Fibroblast of lung (primary cell): ENCODE data around the gene RBL2. TPM values are rescaled to one million over a fixed set of nuclear protein-coding genes. Genes with fewer than 3 reads are reported as not detected.
"Not testable (repeated sequence)": the region's sequence is repeated elsewhere in the genome, so short reads cannot be mapped to it uniquely, and the experiment has no call there.

Experiments used
- DNase-seq, 2 donors: peaks; one replicate each; pipeline versions ENCODE4 v3.0.0 to v3.0.0-alpha.2; 2010; ENCODE audit warnings: low read depth in 2 of 2
- H2AFZ ChIP-seq: 2 replicates; pipeline ENCODE4 v1.5.1; 2012; ENCODE audit warnings: low read length, control low read depth, inconsistent platforms
- H3K27ac ChIP-seq: 2 replicates; pipeline ENCODE4 v1.5.1; 2011; ENCODE audit warnings: low read length, control low read depth; ENCODE audit not compliant: insufficient read depth
- H3K27me3 ChIP-seq: 2 replicates; pipeline ENCODE4 v1.5.1; 2011; ENCODE audit warnings: mild to moderate bottlenecking, low read length; ENCODE audit not compliant: control insufficient read depth, insufficient read depth
- H3K36me3 ChIP-seq: 2 replicates; pipeline ENCODE4 v1.5.1; 2011; ENCODE audit warnings: low read length; ENCODE audit not compliant: control insufficient read depth, insufficient read depth
- H3K4me1 ChIP-seq: 2 replicates; pipeline ENCODE4 v1.5.1; 2011; ENCODE audit warnings: low read length; ENCODE audit not compliant: control insufficient read depth, insufficient read depth; ENCODE audit errors: extremely low read depth
- H3K4me2 ChIP-seq: 2 replicates; pipeline ENCODE4 v1.5.1; 2011; ENCODE audit warnings: low read length, control low read depth; ENCODE audit not compliant: insufficient read depth; ENCODE audit errors: extremely low read depth
- H3K4me3 ChIP-seq, 4 experiments: fragments of 200-600 bp in 1 of 4; sonication (generic) in 1 of 4; replicated peaks in 1 of 4; 2 replicates each; pipeline ENCODE4 v1.5.1; 2011 to 2016; ENCODE audit warnings: low read length in 4 of 4, low read depth in 3 of 4, mild to moderate bottlenecking in 3 of 4, control low read depth in 2 of 4, inconsistent platforms in 1 of 4, mixed read lengths in 1 of 4; ENCODE audit not compliant: insufficient read depth in 1 of 4; ENCODE audit errors: control extremely low read depth in 1 of 4
- H3K79me2 ChIP-seq: 2 replicates; pipeline ENCODE4 v1.5.1; 2012; ENCODE audit warnings: mild to moderate bottlenecking, low read length, inconsistent platforms; ENCODE audit not compliant: control insufficient read depth, insufficient read depth
- H3K9ac ChIP-seq: 2 replicates; pipeline ENCODE4 v1.5.1; 2011; ENCODE audit warnings: mild to moderate bottlenecking, low read length, control low read depth; ENCODE audit not compliant: insufficient read depth
- H3K9me3 ChIP-seq: 2 replicates; pipeline ENCODE4 v1.5.1; 2012; ENCODE audit warnings: low read depth, low read length; ENCODE audit not compliant: control insufficient read depth, insufficient read depth
- H4K20me1 ChIP-seq: 2 replicates; pipeline ENCODE4 v1.5.1; 2011; ENCODE audit warnings: low read length; ENCODE audit not compliant: control insufficient read depth, insufficient read depth; ENCODE audit errors: extremely low read depth
- CTCF ChIP-seq, 2 donors: IDR thresholded peaks in 1 of 2; conservative IDR thresholded peaks in 1 of 2; 1 replicate in 1 of 2; 2 replicates in 1 of 2; pipeline ENCODE4 v1.5.1; 2011 to 2012; ENCODE audit warnings: low read length in 2 of 2, control low read depth in 1 of 2, inconsistent platforms in 1 of 2, low read depth in 1 of 2, mild to moderate bottlenecking in 1 of 2
- EZH2 ChIP-seq: IDR thresholded peaks from 2 replicates; pipeline ENCODE4 v1.5.1; 2012; ENCODE audit warnings: low read length, control low read depth, mild to moderate bottlenecking; ENCODE audit errors: missing control alignments
- polyA plus RNA-seq, 2 donors: library from polyadenylated mRNA; depleted of rRNA in 1 of 2; stranded (reverse) in 1 of 2; unstranded in 1 of 2; fragments of >200 nt; gene quantifications; 2 replicates each; pipeline ENCODE4 v1.2.1, GENCODE V29; 2011 to 2012; ENCODE audit warnings: missing spikeins in 1 of 2
- total RNA-seq: library from RNA; depleted of rRNA; stranded (reverse); fragments of >200 nt; gene quantifications from 2 replicates; pipeline ENCODE4 v1.2.1, GENCODE V29; 2014

Gene RBL2
- total and polyA plus RNA-seq, 2 donors (not counting 1 experiment from before 2014, with no cell fraction given): 47.7 to 48.2 TPM

- Histone ChIP-seq H3K4me2 (no peak overlapping the region), H3K4me1 (no peaks in the 10 kb centered on the region), H3K79me2 (no peaks in the 10 kb centered on the region), H3K27ac (no peak overlapping the region), H3K9me3 (no peaks in the 10 kb centered on the region), H3K4me3 (no peak overlapping the region), H4K20me1 (no peaks in the 10 kb centered on the region), H3K27me3 (no peaks in the 10 kb centered on the region), H2AFZ (no peak overlapping the region), H3K9ac (no peak overlapping the region), H3K36me3 (no peaks in the 10 kb centered on the region)
- TF ChIP-seq EZH2: no peak
- TF ChIP-seq CTCF (conservative IDR thresholded peaks at IDR 0.05 in 1 of 2, IDR thresholded peaks at IDR 0.05 in 1 of 2; ENCODE audit: low read depth in 1 of 2, low read length in 2 of 2): no peak
- no peak for DNase-seq
These were observed 103.4 kb downstream of the RBL2 start for GRCh38 chr16:53537626-53538025.

- DNase-seq, H3K36me3 ChIP-seq, H3K9ac ChIP-seq, H3K9me3 ChIP-seq, H2AFZ ChIP-seq, H3K27me3 ChIP-seq, H3K4me1 ChIP-seq, H3K79me2 ChIP-seq, H3K27ac ChIP-seq, H4K20me1 ChIP-seq, H3K4me2 ChIP-seq, H3K4me3 ChIP-seq: not testable (repeated sequence)
These were observed 105.1 kb downstream of the RBL2 start for GRCh38 chr16:53539346-53539745.

GRCh38 chr16:53539759-53540718 is 105.8 kb downstream of the RBL2 start:
- H3K79me2 ChIP-seq, H3K4me3 ChIP-seq, H3K9ac ChIP-seq, H3K4me2 ChIP-seq, H3K4me1 ChIP-seq, H2AFZ ChIP-seq, H3K27me3 ChIP-seq, H3K9me3 ChIP-seq, H3K27ac ChIP-seq, H3K36me3 ChIP-seq, DNase-seq, H4K20me1 ChIP-seq: not testable (repeated sequence)

Other genes starting within 250 kb of the RBL2 start
- gene AKTIP, start 68.7 kb downstream of the RBL2 start, total RNA-seq: 16.7 and 21.3 TPM in 2 replicates
- gene AKTIP, start 68.7 kb downstream of the RBL2 start, polyA plus RNA-seq: 23.2 and 28.0 TPM in 2 replicates